AG04450 (cell line): ENCODE results near the gene ABCC3. TPM values are rescaled to one million over a fixed set of nuclear protein-coding genes. Genes with fewer than 3 reads are reported as not detected.
A peak's percentile ranks its signal among the peaks of the same experiment; 100 is the strongest.

Source experiments
- CTCF ChIA-PET: fragments of 300-600, 350-600 bp; formaldehyde crosslinking; extraction: SDS; loops from one replicate; lab custom pipeline; 2022; ENCODE audit warnings: antibody characterized with exemption, inconsistent platforms; lab: Charles Lee
- POLR2A ChIA-PET: fragments of 350-600 bp; formaldehyde crosslinking; extraction: SDS; loops from one replicate; lab custom pipeline; 2021; ENCODE audit warnings: antibody characterized with exemption, inconsistent platforms; lab: Yijun Ruan, JAX
- DNase-seq: peaks from one replicate; pipeline ENCODE4 v3.0.0-alpha.2; 2011; ENCODE audit warnings: low read depth, low spot score
- H3K27ac ChIP-seq: one replicate; pipeline ENCODE4 v1.5.1; 2012; ENCODE audit warnings: low read depth, low read length, control low read depth
- H3K27me3 ChIP-seq: one replicate; pipeline ENCODE4 v1.6.0; 2012; ENCODE audit warnings: low read length; ENCODE audit not compliant: control insufficient read depth, insufficient read depth
- H3K4me3 ChIP-seq: 2 replicates; pipeline ENCODE4 v1.5.1; 2011; ENCODE audit warnings: mild to moderate bottlenecking, low read depth, low read length, control low read depth
- H3K9me3 ChIP-seq: 2 replicates; pipeline ENCODE4 v1.5.1; 2012; ENCODE audit warnings: low read length; ENCODE audit not compliant: control insufficient read depth, insufficient read depth
- polyA plus RNA-seq: library from polyadenylated mRNA; depleted of rRNA; stranded (reverse); fragments of >200 nt; gene quantifications from 2 replicates; pipeline ENCODE4 v1.2.3, GENCODE V29; 2011
- TF ChIP-seq, protein P1 (sequence below): IDR thresholded peaks from 2 replicates; pipeline ENCODE4 v1.5.1; 2011; ENCODE audit warnings: low read depth, low read length, control low read depth, inconsistent platforms

Gene ABCC3
- polyA plus RNA-seq, 1 experiment: 21.7 TPM

DNA sequence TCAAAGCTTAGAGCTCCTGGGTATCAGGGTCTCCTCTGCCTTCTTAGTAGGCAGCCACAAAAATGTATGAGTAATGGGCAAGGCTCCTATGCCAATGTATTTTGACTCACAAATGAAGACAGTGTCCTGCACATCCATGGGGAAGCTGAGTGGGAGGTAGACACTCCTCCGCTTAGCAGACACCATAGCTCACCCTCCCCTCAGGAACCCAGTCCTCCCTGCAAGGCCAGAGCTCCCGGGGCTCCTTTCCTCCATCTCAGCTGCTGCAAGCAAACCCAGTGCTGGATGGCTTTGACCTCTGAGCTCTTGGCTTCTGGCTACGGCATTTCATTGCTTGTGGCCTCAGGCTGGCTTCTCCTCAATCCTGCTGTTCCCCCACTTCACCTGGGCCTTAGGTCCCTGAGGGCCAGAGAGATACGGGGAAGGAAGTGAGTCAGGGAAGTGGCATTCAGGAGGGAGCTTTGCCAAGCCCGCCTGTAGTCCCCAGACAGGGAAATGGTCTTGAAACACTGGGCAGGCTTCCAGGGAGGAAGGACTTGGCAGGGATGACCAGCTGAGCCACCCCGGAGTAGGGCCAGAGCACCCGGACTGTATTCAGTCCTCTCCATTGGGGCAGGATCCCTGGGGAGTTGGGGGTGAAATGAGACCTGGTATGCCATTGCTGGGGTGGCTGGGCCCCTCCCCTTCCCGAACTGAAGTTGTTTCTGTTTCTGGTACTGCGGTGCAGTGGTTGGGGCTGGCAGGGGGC is 4.5 kb downstream of the ABCC3 start:
- CTCF ChIA-PET: interaction anchor here (0.8 to 6.9 kb wide), 8 partner anchors 9 to 88 kb away, joined by 3 to 49 read pairs (median 4); no protein-coding TSS in a partner anchor

DNA sequence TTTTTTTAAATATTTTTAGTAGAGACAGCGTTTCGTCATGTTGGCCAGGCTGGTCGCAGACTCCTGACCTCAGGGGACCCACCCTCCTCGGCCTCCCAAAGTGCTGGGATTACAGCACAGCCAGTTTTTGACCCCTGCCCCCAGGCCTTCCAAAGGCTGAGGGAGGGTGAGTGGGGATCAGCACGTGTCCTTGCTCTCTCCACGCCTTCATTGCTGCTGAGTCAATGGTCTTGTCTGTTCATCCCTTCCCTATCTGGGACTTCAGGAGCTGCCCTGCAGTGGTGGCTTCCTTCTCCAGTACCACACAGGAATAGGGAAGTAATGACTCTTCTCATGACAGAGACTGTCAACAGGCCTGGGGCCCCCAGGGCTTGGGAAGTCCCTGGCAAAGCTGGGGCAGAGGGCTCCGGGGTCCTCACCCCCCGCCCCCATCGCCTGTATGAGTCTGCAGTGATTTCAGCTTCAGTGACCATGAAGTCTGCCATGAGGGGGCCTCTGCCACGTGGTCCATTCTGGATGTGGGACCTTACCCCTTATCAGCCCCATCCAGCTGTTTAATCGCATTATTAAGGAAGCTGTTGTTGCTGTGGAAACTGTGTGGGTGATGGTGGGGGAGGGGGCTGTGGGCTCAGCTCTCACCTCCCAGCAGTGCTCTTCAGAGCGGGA is 6.1 kb downstream of the ABCC3 start:
- CTCF ChIA-PET: interaction anchor here (0.5 to 6.9 kb wide), 8 partner anchors 10 to 276 kb away, joined by 3 to 49 read pairs (median 5); no protein-coding TSS in a partner anchor
- no peaks in the 10 kb centered on the region for H3K27me3 ChIP-seq
- TF ChIP-seq, protein P1, sequence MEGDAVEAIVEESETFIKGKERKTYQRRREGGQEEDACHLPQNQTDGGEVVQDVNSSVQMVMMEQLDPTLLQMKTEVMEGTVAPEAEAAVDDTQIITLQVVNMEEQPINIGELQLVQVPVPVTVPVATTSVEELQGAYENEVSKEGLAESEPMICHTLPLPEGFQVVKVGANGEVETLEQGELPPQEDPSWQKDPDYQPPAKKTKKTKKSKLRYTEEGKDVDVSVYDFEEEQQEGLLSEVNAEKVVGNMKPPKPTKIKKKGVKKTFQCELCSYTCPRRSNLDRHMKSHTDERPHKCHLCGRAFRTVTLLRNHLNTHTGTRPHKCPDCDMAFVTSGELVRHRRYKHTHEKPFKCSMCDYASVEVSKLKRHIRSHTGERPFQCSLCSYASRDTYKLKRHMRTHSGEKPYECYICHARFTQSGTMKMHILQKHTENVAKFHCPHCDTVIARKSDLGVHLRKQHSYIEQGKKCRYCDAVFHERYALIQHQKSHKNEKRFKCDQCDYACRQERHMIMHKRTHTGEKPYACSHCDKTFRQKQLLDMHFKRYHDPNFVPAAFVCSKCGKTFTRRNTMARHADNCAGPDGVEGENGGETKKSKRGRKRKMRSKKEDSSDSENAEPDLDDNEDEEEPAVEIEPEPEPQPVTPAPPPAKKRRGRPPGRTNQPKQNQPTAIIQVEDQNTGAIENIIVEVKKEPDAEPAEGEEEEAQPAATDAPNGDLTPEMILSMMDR: no peak
- no peaks in the 10 kb centered on the region for H3K9me3 ChIP-seq
- peak overlapping the region; percentile 31 for H3K27ac ChIP-seq
- no peak overlapping the region for H3K4me3 ChIP-seq
- POLR2A ChIA-PET: interaction anchor here (0.8 to 2.4 kb wide), 2 partner anchors 20 to 21 kb away, joined by 3 to 29 read pairs; no protein-coding TSS in a partner anchor
- DNase-seq: no peak

More for the DNA sequence above, 4.5 kb downstream of the ABCC3 start:
- Histone ChIP-seq H3K9me3 (no peaks in the 10 kb centered on the region), H3K4me3 (0 out of 2 replicates have a peak overlapping the region, but pooled peaks have one; percentile 13), H3K27me3 (no peaks in the 10 kb centered on the region), H3K27ac (peak overlapping the region; percentile 92)
- peak; percentile 89 for DNase-seq
- POLR2A ChIA-PET: interaction anchor here (0.6 to 2.4 kb wide), 13 partner anchors 12 to 135 kb away, joined by 3 to 29 read pairs (median 4); partner anchors contain the start of genes ANKRD40 and CACNA1G
- TF ChIP-seq, protein P1: no peak

DNA sequence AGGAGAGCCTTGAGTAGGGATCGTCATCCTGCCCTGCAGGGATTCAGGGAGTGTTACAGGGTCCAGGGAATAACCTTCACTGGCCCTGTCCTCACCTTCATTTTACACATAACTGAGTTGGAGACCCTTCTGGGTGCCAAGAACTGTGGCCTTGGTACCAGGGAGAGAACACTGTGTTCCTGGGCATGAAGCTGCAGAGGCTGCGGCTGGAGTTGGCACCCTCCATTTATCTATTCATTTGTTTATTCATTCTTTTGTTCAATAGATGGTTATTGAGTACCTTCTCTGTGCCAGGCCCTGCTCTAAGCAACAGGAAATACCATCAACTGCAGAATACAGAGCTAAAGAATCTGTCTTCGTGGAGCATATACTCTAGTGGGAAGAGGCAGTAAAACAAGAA is 6.7 kb downstream of the ABCC3 start:
- no peak for DNase-seq
- Histone ChIP-seq H3K27ac (no peak overlapping the region), H3K9me3 (no peaks in the 10 kb centered on the region), H3K27me3 (no peaks in the 10 kb centered on the region), H3K4me3 (no peak overlapping the region)
- TF ChIP-seq, protein P1: no peak
- ChIA-PET POLR2A (interaction anchor here (0.8 kb wide), 1 partner anchor 21 kb away, joined by 3 read pairs; no protein-coding TSS in a partner anchor), CTCF (interaction anchor here (0.5 to 6.9 kb wide), 5 partner anchors 9 to 277 kb away, joined by 3 to 49 read pairs (median 3); no protein-coding TSS in a partner anchor)

DNA sequence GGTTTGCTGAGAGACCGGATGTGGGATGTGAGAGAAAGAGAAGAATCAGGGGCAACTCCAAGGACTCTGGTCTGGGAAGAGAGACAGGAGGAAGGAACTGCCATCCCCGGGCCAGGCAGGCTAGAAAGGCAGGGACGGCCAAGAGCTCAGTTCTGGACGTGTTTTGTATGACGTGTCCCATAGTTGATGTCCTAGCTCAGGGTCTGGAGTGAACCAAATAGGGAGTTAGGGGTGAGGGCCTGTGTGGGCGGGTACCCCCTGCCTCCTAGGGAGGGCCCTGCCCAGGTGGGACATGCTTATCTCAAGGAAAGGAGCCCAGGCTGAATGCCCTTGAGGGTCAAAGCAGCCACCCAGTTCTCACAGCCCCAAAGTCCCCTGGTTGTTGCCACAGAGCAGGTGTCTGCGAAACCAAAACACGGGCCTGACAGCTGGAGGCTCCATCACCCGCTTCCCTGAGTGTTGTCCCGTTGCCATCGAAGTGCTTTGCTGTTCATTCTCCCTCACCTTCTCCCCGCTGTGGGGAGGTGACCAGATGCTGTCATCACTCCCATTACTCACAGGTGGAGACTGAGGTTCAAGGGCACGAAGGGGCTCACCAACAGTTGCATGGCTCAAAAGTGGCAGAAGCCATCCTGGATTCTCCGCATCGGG is 7.5 kb downstream of the ABCC3 start:
- DNase-seq: no peak
- CTCF ChIA-PET: interaction anchor here (1.5 to 6.9 kb wide), 2 partner anchors 16 to 53 kb away, joined by 5 to 49 read pairs; no protein-coding TSS in a partner anchor
- H3K27ac ChIP-seq: no peak overlapping the region
- H3K27me3 ChIP-seq: no peaks in the 10 kb centered on the region
- H3K9me3 ChIP-seq: no peaks in the 10 kb centered on the region
- TF ChIP-seq, protein P1: no peak
- POLR2A ChIA-PET: no interaction called here
- H3K4me3 ChIP-seq: no peak overlapping the region
